GM04504 (cell line): ENCODE measurements around the gene DCAF4.
"Not testable (repeated sequence)": the region's sequence is repeated elsewhere in the genome, so short reads cannot be mapped to it uniquely, and the experiment has no call there.

Experiments
- DNase-seq: peaks from one replicate; pipeline ENCODE4 v3.0.0-alpha.2; 2012; ENCODE audit warnings: low read depth

Gene DCAF4

GRCh38 chr14:72932893-72933292 lies 6.6 kb downstream of the DCAF4 start:
- DNase-seq, result no peak

- DNase-seq, result no peak
These were observed 13.4 kb downstream of the DCAF4 start for GRCh38 chr14:72939630-72940029.

- no peak for DNase-seq
These were observed 15.2 kb downstream of the DCAF4 start for GRCh38 chr14:72941286-72941985.

GRCh38 chr14:72942934-72943333 lies 16.7 kb downstream of the DCAF4 start:
- DNase-seq, result no peak

GRCh38 chr14:72943876-72944430 lies 17.7 kb downstream of the DCAF4 start:
- DNase-seq, result no peak

GRCh38 chr14:72945356-72946027 lies 19.2 kb downstream of the DCAF4 start:
- no peak for DNase-seq

- DNase-seq, result no peak
These were observed 20.2 kb downstream of the DCAF4 start for GRCh38 chr14:72946491-72946890.

GRCh38 chr14:72947366-72948160 lies 21.3 kb downstream of the DCAF4 start:
- DNase-seq, result no peak

- no peak for DNase-seq
These were observed 22.3 kb downstream of the DCAF4 start for GRCh38 chr14:72948481-72949138.

GRCh38 chr14:72952171-72952570 lies 25.9 kb downstream of the DCAF4 start:
- no peak for DNase-seq

GRCh38 chr14:72956741-72957140 lies 30.5 kb downstream of the DCAF4 start:
- not testable (repeated sequence) for DNase-seq

GRCh38 chr14:72957213-72957612 lies 30.9 kb downstream of the DCAF4 start:
- DNase-seq, result no peak

GRCh38 chr14:72958548-72958947 lies 32.3 kb downstream of the DCAF4 start:
- DNase-seq, result no peak

- DNase-seq, result not testable (repeated sequence)
These were observed 34.8 kb downstream of the DCAF4 start for GRCh38 chr14:72961016-72961415.

- no peak for DNase-seq
These were observed 35.5 kb downstream of the DCAF4 start for GRCh38 chr14:72961579-72962335.

- DNase-seq, result not testable (repeated sequence)
These were observed 36.1 kb downstream of the DCAF4 start for GRCh38 chr14:72962336-72962754.

- peak; percentile 56 for DNase-seq
These were observed 36.6 kb downstream of the DCAF4 start for GRCh38 chr14:72962829-72963312.

- DNase-seq, result no peak
These were observed 39.0 kb downstream of the DCAF4 start for GRCh38 chr14:72965249-72965648.

GRCh38 chr14:72966038-72966437 lies 39.8 kb downstream of the DCAF4 start:
- no peak for DNase-seq

- DNase-seq, result no peak
These were observed 42.1 kb downstream of the DCAF4 start for GRCh38 chr14:72968316-72968715.

GRCh38 chr14:72970058-72970630 lies 43.9 kb downstream of the DCAF4 start:
- no peak for DNase-seq
